Measurements from ENCODE around the gene TLE4. TPM values are rescaled to one million over a fixed set of nuclear protein-coding genes. Genes with fewer than 3 reads are reported as not detected.

Gene TLE4
- polyA plus RNA-seq, 3 donors = 21.0 to 107 (median 21.7) TPM

- H3K27me3 ChIP-seq (ENCODE audit: control insufficient read depth in 2 of 2, insufficient read depth in 2 of 2, low read length in 2 of 2) = no peaks in the 10 kb centered on the region
- no peak for DNase-seq
- Mint-ChIP-seq H3K36me3 (peaks cover 76 to 92% of the 10 kb centered on the region in 2 donors), H3K4me1 (peaks cover 8% of the 10 kb centered on the region), H3K9me3 (no peaks in the 10 kb centered on the region), H3K4me3 (no peak overlapping the region), H3K27me3 (ENCODE audit: low read depth in 3 of 3) (peaks cover 0 to 1% (median 1%) of the 10 kb centered on the region in 3 donors), H3K27ac (peak overlapping the region in 3 of 7 donors; percentile 3 to 70 (median 47))
- H3K9me3 ChIP-seq (replicated peaks in 1 of 2; ENCODE audit: control insufficient read depth in 1 of 2, insufficient read depth in 1 of 2, low read length in 2 of 2) = no peaks in the 10 kb centered on the region
- H3K4me1 ChIP-seq (ENCODE audit: control insufficient read depth in 1 of 2, insufficient read depth in 2 of 2, low read length in 2 of 2) = peaks cover 1 to 2% of the 10 kb centered on the region in 2 donors
- peaks cover 79 to 85% of the 10 kb centered on the region in 2 donors for H3K36me3 ChIP-seq (replicated peaks in 1 of 2; ENCODE audit: control insufficient read depth in 1 of 2, insufficient read depth in 2 of 2, low read length in 2 of 2)
- peaks cover 25% of the 10 kb centered on the region for H4K20me1 ChIP-seq (ENCODE audit: insufficient read depth, low read length)
- no peak for TF ChIP-seq CTCF (IDR thresholded peaks at IDR 0.05)
- H3K4me2 ChIP-seq (replicated peaks; ENCODE audit: extremely low read depth, low read length, poor library complexity, severe bottlenecking) = no peak overlapping the region
- intact Hi-C loops (cut with micrococcal nuclease) = no loop called here
- peak overlapping the region in 1 of 2 donors; percentile 39 for H3K27ac ChIP-seq (ENCODE audit: low read depth in 1 of 2, low read length in 2 of 2)
- H3K79me2 ChIP-seq (ENCODE audit: insufficient read depth, low read length) = peaks cover 19% of the 10 kb centered on the region
- H3K9ac ChIP-seq (ENCODE audit: insufficient read depth, low read length, poor library complexity, severe bottlenecking) = no peak overlapping the region
- 100% methylated on average over 2 of the region's 2 CpGs for WGBS (ENCODE audit: insufficient coverage)
- no peak overlapping the region for H2AFZ ChIP-seq (ENCODE audit: insufficient read depth, low read depth, low read length, poor library complexity, severe bottlenecking)
- no peak overlapping the region for H3K4me3 ChIP-seq (replicated peaks in 1 of 3; ENCODE audit: low read depth in 2 of 3, low read length in 3 of 3)
Observed at GRCh38 chr9:79707589-79707988, 135.8 kb downstream of the TLE4 start.

GRCh38 chr9:79708541-79708940 is 136.8 kb downstream of the TLE4 start:
- Histone ChIP-seq H3K4me3 (replicated peaks in 1 of 3; ENCODE audit: low read depth in 2 of 3, low read length in 3 of 3) (no peak overlapping the region), H3K9ac (ENCODE audit: insufficient read depth, low read length, poor library complexity, severe bottlenecking) (no peak overlapping the region), H3K27ac (ENCODE audit: low read depth in 1 of 2, low read length in 2 of 2) (no peak overlapping the region), H4K20me1 (ENCODE audit: insufficient read depth, low read length) (peaks cover 31% of the 10 kb centered on the region), H3K4me2 (replicated peaks; ENCODE audit: extremely low read depth, low read length, poor library complexity, severe bottlenecking) (no peak overlapping the region), H3K79me2 (ENCODE audit: insufficient read depth, low read length) (peaks cover 11% of the 10 kb centered on the region), H3K27me3 (ENCODE audit: control insufficient read depth in 2 of 2, insufficient read depth in 2 of 2, low read length in 2 of 2) (no peaks in the 10 kb centered on the region), H3K4me1 (ENCODE audit: control insufficient read depth in 1 of 2, insufficient read depth in 2 of 2, low read length in 2 of 2) (no peaks in the 10 kb centered on the region), H2AFZ (ENCODE audit: insufficient read depth, low read depth, low read length, poor library complexity, severe bottlenecking) (no peak overlapping the region), H3K36me3 (replicated peaks in 1 of 2; ENCODE audit: control insufficient read depth in 1 of 2, insufficient read depth in 2 of 2, low read length in 2 of 2) (peaks cover 88 to 95% of the 10 kb centered on the region in 2 donors), H3K9me3 (replicated peaks in 1 of 2; ENCODE audit: control insufficient read depth in 1 of 2, insufficient read depth in 1 of 2, low read length in 2 of 2) (no peaks in the 10 kb centered on the region)
- 98% methylated on average over 9 of the region's 13 CpGs for WGBS (ENCODE audit: insufficient coverage)
- Mint-ChIP-seq H3K36me3 (peaks cover 85 to 96% of the 10 kb centered on the region in 2 donors), H3K4me1 (peaks cover 4% of the 10 kb centered on the region), H3K27ac (no peak overlapping the region), H3K4me3 (no peak overlapping the region), H3K9me3 (no peaks in the 10 kb centered on the region), H3K27me3 (ENCODE audit: low read depth in 3 of 3) (peaks cover 0 to 1% (median 0%) of the 10 kb centered on the region in 3 donors)
- no peak for DNase-seq
- intact Hi-C loops (cut with micrococcal nuclease) = no loop called here
- no peak for TF ChIP-seq CTCF (IDR thresholded peaks at IDR 0.05)

Measured in CD14-positive monocyte (primary cell).